ENCODE data around the gene FSD2. TPM values are rescaled to one million over a fixed set of nuclear protein-coding genes. Genes with fewer than 3 reads are reported as not detected.

The FSD2 gene
- total RNA-seq, 1 donor from 2014 or later, result not detected

DNA sequence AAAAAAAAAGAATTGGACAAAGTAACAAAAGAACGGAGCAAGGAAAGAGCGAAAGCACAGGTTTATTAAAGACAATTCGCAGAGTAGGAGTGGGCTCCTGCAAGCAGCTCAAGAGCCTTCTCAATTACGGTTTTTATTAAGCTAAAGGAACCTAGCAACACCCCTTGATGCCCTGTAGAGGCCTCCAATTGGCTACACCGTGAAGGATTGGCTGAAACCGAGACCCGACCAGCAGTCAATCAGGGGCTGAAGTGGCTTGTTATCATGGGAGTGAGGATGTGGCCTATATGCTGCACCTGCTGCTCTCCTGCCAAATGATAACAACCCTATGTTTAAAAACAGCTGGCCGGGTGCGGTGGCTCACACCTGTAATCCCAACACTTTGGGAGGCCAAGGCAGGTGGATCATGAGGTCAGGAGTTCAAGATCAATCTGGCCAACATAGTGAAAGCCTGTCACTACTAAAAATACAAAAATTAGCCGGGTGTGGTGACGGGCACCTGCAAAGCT is 75.8 kb downstream of the FSD2 start:
- Mint-ChIP-seq H3K4me1 (no peaks in the 10 kb centered on the region), H3K4me3 (no peak overlapping the region), H3K27me3 (ENCODE audit: insufficient read depth, low read depth) (no peaks in the 10 kb centered on the region), H3K27ac (no peak overlapping the region), H3K9me3 (no peaks in the 10 kb centered on the region), H3K36me3 (peaks cover 3% of the 10 kb centered on the region)
- H3K4me2 ChIP-seq, result no peak overlapping the region
- TF ChIP-seq EZH2 (IDR thresholded peaks at IDR 0.05), result no peak
- TF ChIP-seq, protein P1, sequence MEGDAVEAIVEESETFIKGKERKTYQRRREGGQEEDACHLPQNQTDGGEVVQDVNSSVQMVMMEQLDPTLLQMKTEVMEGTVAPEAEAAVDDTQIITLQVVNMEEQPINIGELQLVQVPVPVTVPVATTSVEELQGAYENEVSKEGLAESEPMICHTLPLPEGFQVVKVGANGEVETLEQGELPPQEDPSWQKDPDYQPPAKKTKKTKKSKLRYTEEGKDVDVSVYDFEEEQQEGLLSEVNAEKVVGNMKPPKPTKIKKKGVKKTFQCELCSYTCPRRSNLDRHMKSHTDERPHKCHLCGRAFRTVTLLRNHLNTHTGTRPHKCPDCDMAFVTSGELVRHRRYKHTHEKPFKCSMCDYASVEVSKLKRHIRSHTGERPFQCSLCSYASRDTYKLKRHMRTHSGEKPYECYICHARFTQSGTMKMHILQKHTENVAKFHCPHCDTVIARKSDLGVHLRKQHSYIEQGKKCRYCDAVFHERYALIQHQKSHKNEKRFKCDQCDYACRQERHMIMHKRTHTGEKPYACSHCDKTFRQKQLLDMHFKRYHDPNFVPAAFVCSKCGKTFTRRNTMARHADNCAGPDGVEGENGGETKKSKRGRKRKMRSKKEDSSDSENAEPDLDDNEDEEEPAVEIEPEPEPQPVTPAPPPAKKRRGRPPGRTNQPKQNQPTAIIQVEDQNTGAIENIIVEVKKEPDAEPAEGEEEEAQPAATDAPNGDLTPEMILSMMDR (IDR thresholded peaks at IDR 0.05), result no peak
- TF ChIP-seq EZH2phosphoT487 (IDR thresholded peaks at IDR 0.05), result no peak
- no peak overlapping the region for H3K27ac ChIP-seq
- H3K9me3 ChIP-seq (ENCODE audit: low read depth), result no peaks in the 10 kb centered on the region
- H3K79me2 ChIP-seq (ENCODE audit: low read depth), result no peaks in the 10 kb centered on the region
- H3K4me3 ChIP-seq, result no peak overlapping the region
- H4K20me1 ChIP-seq (ENCODE audit: low read depth), result no peaks in the 10 kb centered on the region
- H3K27me3 ChIP-seq, result no peaks in the 10 kb centered on the region
- H3K9ac ChIP-seq, result no peak overlapping the region
- DNase-seq (ENCODE audit: low spot score), result no peak
- no peaks in the 10 kb centered on the region for H3K4me1 ChIP-seq
- H3K36me3 ChIP-seq, result no peaks in the 10 kb centered on the region
- no peak overlapping the region for H2AFZ ChIP-seq (replicated peaks)
- H3F3A ChIP-seq (ENCODE audit: low read depth), result no peaks in the 10 kb centered on the region

DNA sequence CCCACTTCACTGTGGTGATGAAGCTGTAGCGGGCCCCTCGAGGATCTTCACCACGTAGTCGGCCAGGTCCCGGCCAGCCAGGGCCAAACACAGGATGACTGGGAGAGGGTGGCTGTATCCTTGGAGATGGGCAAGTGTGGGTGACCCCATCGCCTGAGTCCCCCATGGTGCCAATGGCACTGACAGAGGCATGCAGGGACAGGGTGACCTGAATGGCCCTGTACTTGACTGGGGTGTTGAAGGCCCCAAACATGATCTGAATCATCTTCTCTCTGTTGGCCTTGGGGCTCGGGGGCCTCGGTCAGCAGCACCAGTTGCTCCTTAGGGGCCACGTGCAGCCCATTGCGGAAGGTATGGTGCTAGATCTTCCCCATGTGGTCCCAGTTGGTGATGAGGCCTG is 79.1 kb downstream of the FSD2 start:
- Histone ChIP-seq H3K4me1 (no peaks in the 10 kb centered on the region), H3K27me3 (no peaks in the 10 kb centered on the region), H3K9ac (no peak overlapping the region), H4K20me1 (ENCODE audit: low read depth) (no peaks in the 10 kb centered on the region), H3K36me3 (no peaks in the 10 kb centered on the region), H3K9me3 (ENCODE audit: low read depth) (no peaks in the 10 kb centered on the region), H3K79me2 (ENCODE audit: low read depth) (no peaks in the 10 kb centered on the region), H3K4me2 (no peak overlapping the region), H3K4me3 (no peak overlapping the region), H2AFZ (replicated peaks) (no peak overlapping the region), H3F3A (ENCODE audit: low read depth) (no peaks in the 10 kb centered on the region), H3K27ac (no peak overlapping the region)
- no peaks in the 10 kb centered on the region for H3K9me3 Mint-ChIP-seq
- DNase-seq (ENCODE audit: low spot score), result no peak
- peaks cover 4% of the 10 kb centered on the region for H3K27me3 Mint-ChIP-seq (ENCODE audit: insufficient read depth, low read depth)
- no peak for TF ChIP-seq EZH2phosphoT487 (IDR thresholded peaks at IDR 0.05)
- no peak for TF ChIP-seq EZH2 (IDR thresholded peaks at IDR 0.05)
- TF ChIP-seq, protein P1 (IDR thresholded peaks at IDR 0.05), result no peak
- H3K36me3 Mint-ChIP-seq, result no peaks in the 10 kb centered on the region
- no peak overlapping the region for H3K27ac Mint-ChIP-seq
- H3K4me3 Mint-ChIP-seq, result no peak overlapping the region
- H3K4me1 Mint-ChIP-seq, result no peaks in the 10 kb centered on the region

DNA sequence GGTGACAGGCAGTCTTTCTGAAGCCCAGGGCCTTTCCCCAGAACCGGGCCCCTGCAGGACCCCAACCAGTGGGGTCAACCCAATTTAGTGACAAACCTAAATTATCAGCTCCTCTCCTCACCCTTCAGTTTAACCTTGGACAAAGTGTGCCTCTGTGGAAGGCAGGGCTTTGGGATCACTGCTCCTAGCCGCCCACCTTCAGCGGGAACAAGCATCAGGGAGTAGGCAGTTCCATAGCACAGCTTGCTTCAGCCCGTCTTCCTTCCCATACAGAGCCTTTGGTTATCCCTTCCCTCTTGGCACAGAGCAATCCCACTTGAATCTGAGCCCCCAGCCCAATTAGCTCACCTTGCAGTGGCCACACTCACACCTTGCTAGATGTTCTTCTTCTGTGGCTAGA is 90.9 kb downstream of the FSD2 start:
- Histone ChIP-seq H3K9me3 (ENCODE audit: low read depth) (no peaks in the 10 kb centered on the region), H3F3A (ENCODE audit: low read depth) (peaks cover 2% of the 10 kb centered on the region), H2AFZ (replicated peaks) (no peak overlapping the region), H3K27ac (no peak overlapping the region), H3K9ac (no peak overlapping the region), H3K4me3 (no peak overlapping the region), H3K79me2 (ENCODE audit: low read depth) (no peaks in the 10 kb centered on the region), H4K20me1 (ENCODE audit: low read depth) (peaks cover 3% of the 10 kb centered on the region), H3K27me3 (peaks cover 19% of the 10 kb centered on the region), H3K36me3 (no peaks in the 10 kb centered on the region), H3K4me2 (no peak overlapping the region), H3K4me1 (peaks cover 5% of the 10 kb centered on the region)
- H3K4me1 Mint-ChIP-seq, result peaks cover 7% of the 10 kb centered on the region
- H3K9me3 Mint-ChIP-seq, result no peaks in the 10 kb centered on the region
- TF ChIP-seq EZH2 (IDR thresholded peaks at IDR 0.05), result no peak
- TF ChIP-seq, protein P1 (IDR thresholded peaks at IDR 0.05), result no peak
- TF ChIP-seq EZH2phosphoT487 (IDR thresholded peaks at IDR 0.05), result no peak
- no peak overlapping the region for H3K27ac Mint-ChIP-seq
- no peak for DNase-seq (ENCODE audit: low spot score)
- H3K27me3 Mint-ChIP-seq (ENCODE audit: insufficient read depth, low read depth), result peaks cover 5% of the 10 kb centered on the region
- no peaks in the 10 kb centered on the region for H3K36me3 Mint-ChIP-seq
- H3K4me3 Mint-ChIP-seq, result no peak overlapping the region
